HCT116 (cell line): Measurements from ENCODE around the gene ITGA2B. TPM values are rescaled to one million over a fixed set of nuclear protein-coding genes. Genes with fewer than 3 reads are reported as not detected.
"Not testable (repeated sequence)": the region's sequence is repeated elsewhere in the genome, so short reads cannot be mapped to it uniquely, and the experiment has no call there.

Source experiments
- ATAC-seq: fragments of 200-7000 bp; cut with Tn5 transposase; 2 replicates; pipeline ENCODE4 v1.9.1; 2020; ENCODE audit warnings: mild to moderate bottlenecking, moderate library complexity
- BruUV-seq: library from RNA; stranded (reverse); fragments of 400-500 nt; replicated peaks from 2 replicates; lab custom pipeline; 2021; lab: Mats Ljungman, UMichigan
- CTCF ChIA-PET: fragments of 300-600 bp; sonication (Branson Sonifier 250); formaldehyde crosslinking; loops from one replicate; lab custom pipeline; 2021; ENCODE audit warnings: antibody characterized with exemption; lab: Charles Lee
- POLR2A ChIA-PET: fragments of 300-600, 350-600 bp; sonication (Branson Sonifier 250); formaldehyde crosslinking; loops from one replicate; lab custom pipeline; 2021; ENCODE audit warnings: antibody characterized with exemption; lab: Charles Lee
- RAD21 ChIA-PET, 2 experiments: fragments of 300-600 bp; sonication (Branson Sonifier 250); formaldehyde crosslinking; loops; one replicate each; lab custom pipeline; 2023; ENCODE audit warnings: low total read pairs in 2 of 2; ENCODE audit not compliant: uncharacterized antibody in 2 of 2, unreplicated experiment in 2 of 2, low non-redundant PET in 1 of 2; lab: Charles Lee
- DNase-seq: peaks from one replicate; pipeline ENCODE4 v3.0.0-alpha.2; 2010; ENCODE audit warnings: low read depth, low spot score
- H2AFZ ChIP-seq: fragments of 200-600 bp; shearing (Covaris generic), sonication (generic); 2 replicates; pipeline ENCODE4 v1.6.1; 2017; ENCODE audit warnings: low read depth, mixed run types, mixed read lengths, antibody characterized with exemption, low read length; ENCODE audit not compliant: poor library complexity, severe bottlenecking
- H3K27ac ChIP-seq: 2 replicates; pipeline ENCODE4 v1.5.1; 2012; ENCODE audit warnings: low read depth, low read length
- H3K27me3 ChIP-seq: fragments of 200-600 bp; sonication (generic); 2 replicates; pipeline ENCODE4 v1.6.1; 2016; ENCODE audit warnings: mixed run types, low read length, mixed read lengths; ENCODE audit not compliant: insufficient read depth
- H3K36me3 ChIP-seq, 2 experiments: fragments of 200-500 bp in 1 of 2; fragments of 200-600 bp in 1 of 2; sonication (Bioruptor generic) in 1 of 2; sonication (generic) in 1 of 2; 2 replicates each; pipeline versions ENCODE4 v1.5.1 to v1.6.1; 2014 to 2016; ENCODE audit warnings: low read length in 2 of 2, inconsistent platforms in 1 of 2, mixed read lengths in 1 of 2, mixed run types in 1 of 2; ENCODE audit not compliant: insufficient read depth in 2 of 2, control insufficient read depth in 1 of 2
- H3K4me1 ChIP-seq, 2 experiments: fragments of 200-600 bp in 1 of 2; sonication (generic) in 1 of 2; 2 replicates each; pipeline versions ENCODE4 v1.5.1 to v1.6.1; 2012 to 2017; ENCODE audit warnings: low read length in 2 of 2, inconsistent platforms in 1 of 2, mild to moderate bottlenecking in 1 of 2, mixed read lengths in 1 of 2, mixed run types in 1 of 2, moderate library complexity in 1 of 2; ENCODE audit not compliant: insufficient read depth in 2 of 2, control insufficient read depth in 1 of 2
- H3K4me2 ChIP-seq: fragments of 200-600 bp; sonication (generic); 2 replicates; pipeline ENCODE4 v1.6.1; 2017; ENCODE audit warnings: mixed run types, low read length, mixed read lengths
- H3K4me3 ChIP-seq, 2 experiments: fragments of 200-600 bp in 1 of 2; sonication (generic) in 1 of 2; replicated peaks in 1 of 2; 2 replicates each; pipeline ENCODE4 v1.5.1; 2011 to 2016; ENCODE audit warnings: low read length in 2 of 2, control low read depth in 1 of 2, low read depth in 1 of 2, mild to moderate bottlenecking in 1 of 2, mixed read lengths in 1 of 2, mixed run types in 1 of 2
- H3K79me2 ChIP-seq: fragments of 200-600 bp; sonication (generic); 2 replicates; pipeline ENCODE4 v1.6.1; 2017; ENCODE audit warnings: mild to moderate bottlenecking, mixed run types, low read length, moderate library complexity, mixed read lengths; ENCODE audit not compliant: insufficient read depth
- H3K9ac ChIP-seq: fragments of 200-600 bp; sonication (generic); 2 replicates; pipeline ENCODE4 v1.6.1; 2016; ENCODE audit warnings: low read length, mixed read lengths
- H3K9me2 ChIP-seq: fragments of 200-600 bp; sonication (generic), shearing (Covaris generic); 2 replicates; pipeline ENCODE4 v1.6.1; 2017; ENCODE audit warnings: mixed run types, mild to moderate bottlenecking, moderate library complexity; ENCODE audit not compliant: insufficient read depth
- H3K9me3 ChIP-seq, 2 experiments: fragments of 200-500 bp in 1 of 2; fragments of 200-600 bp in 1 of 2; sonication (Bioruptor generic) in 1 of 2; sonication (generic) in 1 of 2; 2 replicates each; pipeline ENCODE4 v1.6.1; 2014 to 2017; ENCODE audit warnings: low read length in 2 of 2, mixed read lengths in 2 of 2, inconsistent platforms in 1 of 2, low read depth in 1 of 2, mild to moderate bottlenecking in 1 of 2, mixed run types in 1 of 2, moderate library complexity in 1 of 2; ENCODE audit not compliant: control insufficient read depth in 1 of 2, insufficient read depth in 1 of 2
- H4K20me1 ChIP-seq: fragments of 200-600 bp; sonication (generic), shearing (Covaris generic); 2 replicates; pipeline ENCODE4 v1.6.1; 2017; ENCODE audit warnings: mixed run types, mild to moderate bottlenecking, moderate library complexity; ENCODE audit not compliant: insufficient read depth
- ATF3 ChIP-seq: IDR thresholded peaks from 2 replicates; pipeline ENCODE4 v1.6.1; 2012
- CBX3 ChIP-seq: IDR thresholded peaks from 2 replicates; pipeline ENCODE4 v1.6.1; 2012; ENCODE audit warnings: low read depth
- CEBPB ChIP-seq: IDR thresholded peaks from 2 replicates; pipeline ENCODE4 v1.6.1; 2012; ENCODE audit warnings: low read depth
- CTCF ChIP-seq, 3 experiments: fragments of 200-600 bp in 1 of 3; sonication (generic) in 1 of 3; IDR thresholded peaks in 2 of 3; conservative IDR thresholded peaks in 1 of 3; 2 replicates each; pipeline ENCODE4 v1.5.1; 2012 to 2017; ENCODE audit warnings: low read depth in 2 of 3, low read length in 2 of 3, antibody characterized with exemption in 1 of 3, borderline replicate concordance in 1 of 3, control low read depth in 1 of 3, mild to moderate bottlenecking in 1 of 3, mixed read lengths in 1 of 3, mixed run types in 1 of 3, moderate library complexity in 1 of 3; ENCODE audit not compliant: insufficient read depth in 1 of 3
- ELF1 ChIP-seq: IDR thresholded peaks from 2 replicates; pipeline ENCODE4 v1.6.1; 2012; ENCODE audit warnings: low read depth, borderline replicate concordance
- EZH2 ChIP-seq: fragments of 200-600 bp; sonication (generic); IDR thresholded peaks from 2 replicates; pipeline ENCODE4 v1.6.1; 2017; ENCODE audit warnings: antibody characterized with exemption, mixed run types
- EZH2phosphoT487 ChIP-seq: fragments of 200-600 bp; IDR thresholded peaks from 2 replicates; pipeline ENCODE4 v1.6.1; 2018; ENCODE audit warnings: antibody characterized with exemption, borderline replicate concordance
- POLR2A ChIP-seq: IDR thresholded peaks from 2 replicates; pipeline ENCODE4 v1.7.0; 2011; ENCODE audit warnings: borderline replicate concordance; ENCODE audit not compliant: insufficient read depth, insufficient read length; ENCODE audit errors: extremely low read depth
- POLR2AphosphoS5 ChIP-seq: IDR thresholded peaks from 2 replicates; pipeline ENCODE4 v1.6.1; 2011; ENCODE audit warnings: mild to moderate bottlenecking, low read depth, low read length, moderate library complexity
- RAD21 ChIP-seq: IDR thresholded peaks from 2 replicates; pipeline ENCODE4 v1.6.1; 2012; ENCODE audit warnings: low read depth, mild to moderate bottlenecking
- SP1 ChIP-seq: IDR thresholded peaks from 2 replicates; pipeline ENCODE4 v1.6.1; 2012; ENCODE audit warnings: low read depth
- SRF ChIP-seq: IDR thresholded peaks from 2 replicates; pipeline ENCODE4 v1.6.1; 2012; ENCODE audit warnings: low read depth
- TCF7L2 ChIP-seq: IDR thresholded peaks from 2 replicates; pipeline ENCODE4 v1.7.0; 2011; ENCODE audit warnings: borderline replicate concordance, inconsistent platforms; ENCODE audit not compliant: insufficient read depth, insufficient read length; ENCODE audit errors: extremely low read depth
- YY1 ChIP-seq: IDR thresholded peaks from 2 replicates; pipeline ENCODE4 v1.6.1; 2011; ENCODE audit warnings: low read length, low read depth, moderate library complexity, mild to moderate bottlenecking; ENCODE audit not compliant: insufficient replicate concordance; ENCODE audit errors: extremely low read depth
- ZFX ChIP-seq: fragments of 450-650 bp; IDR thresholded peaks from 2 replicates; pipeline ENCODE4 v1.6.1; 2017
- ZNF274 ChIP-seq: fragments of 200-500 bp; sonication (Bioruptor generic); IDR thresholded peaks from 2 replicates; pipeline ENCODE4 v1.6.1; 2014; ENCODE audit warnings: mild to moderate bottlenecking, low read depth, low read length, inconsistent platforms
- intact Hi-C: fragments of 100-400 bp; cut with micrococcal nuclease; formaldehyde crosslinking; loops from 2 replicates; pipeline ENCODE4 v1.10.0; 2022
- total RNA-seq: library from RNA; stranded (reverse); gene quantifications from one replicate; pipeline ENCODE4 v1.2.1, GENCODE V29; 2021; ENCODE audit not compliant: unreplicated experiment
- TF ChIP-seq, protein P1 (sequence below): IDR thresholded peaks from 2 replicates; pipeline ENCODE4 v1.6.1; 2011; ENCODE audit warnings: mild to moderate bottlenecking, low read length, moderate library complexity; ENCODE audit not compliant: insufficient replicate concordance; ENCODE audit errors: extremely low read depth
- TF ChIP-seq, protein P2 (sequence below): IDR thresholded peaks from 2 replicates; pipeline ENCODE4 v1.6.1; 2012

ITGA2B gene
- total RNA-seq, 1 experiment from 2014 or later = 7.6 TPM

GRCh38 chr17:44394833-44395232, 5.4 kb upstream of the ITGA2B start:
- H3K4me2 ChIP-seq = no peak overlapping the region
- H3K36me3 ChIP-seq = peaks cover 7 to 18% of the 10 kb centered on the region in 2 experiments; a peak in 3 of 4 replicates
- H3K9me2 ChIP-seq = no peaks in the 10 kb centered on the region
- CTCF ChIA-PET = no interaction called here
- no peaks in the 10 kb centered on the region for H4K20me1 ChIP-seq
- no peaks in the 10 kb centered on the region for H3K9me3 ChIP-seq
- no peaks in the 10 kb centered on the region for H3K79me2 ChIP-seq
- DNase-seq = no peak
- no peak for TF ChIP-seq CTCF (IDR thresholded peaks at IDR 0.05 in 2 of 3, conservative IDR thresholded peaks at IDR 0.05 in 1 of 3; ENCODE audit: borderline replicate concordance in 1 of 3, insufficient read depth in 1 of 3, low read depth in 2 of 3, low read length in 2 of 3)
- TF ChIP-seq CBX3 = no peak
- TF ChIP-seq ZNF274 = no peak
- TF ChIP-seq POLR2AphosphoS5 = no peak
- no peak for TF ChIP-seq YY1
- no peak for TF ChIP-seq RAD21
- TF ChIP-seq, protein P1, sequence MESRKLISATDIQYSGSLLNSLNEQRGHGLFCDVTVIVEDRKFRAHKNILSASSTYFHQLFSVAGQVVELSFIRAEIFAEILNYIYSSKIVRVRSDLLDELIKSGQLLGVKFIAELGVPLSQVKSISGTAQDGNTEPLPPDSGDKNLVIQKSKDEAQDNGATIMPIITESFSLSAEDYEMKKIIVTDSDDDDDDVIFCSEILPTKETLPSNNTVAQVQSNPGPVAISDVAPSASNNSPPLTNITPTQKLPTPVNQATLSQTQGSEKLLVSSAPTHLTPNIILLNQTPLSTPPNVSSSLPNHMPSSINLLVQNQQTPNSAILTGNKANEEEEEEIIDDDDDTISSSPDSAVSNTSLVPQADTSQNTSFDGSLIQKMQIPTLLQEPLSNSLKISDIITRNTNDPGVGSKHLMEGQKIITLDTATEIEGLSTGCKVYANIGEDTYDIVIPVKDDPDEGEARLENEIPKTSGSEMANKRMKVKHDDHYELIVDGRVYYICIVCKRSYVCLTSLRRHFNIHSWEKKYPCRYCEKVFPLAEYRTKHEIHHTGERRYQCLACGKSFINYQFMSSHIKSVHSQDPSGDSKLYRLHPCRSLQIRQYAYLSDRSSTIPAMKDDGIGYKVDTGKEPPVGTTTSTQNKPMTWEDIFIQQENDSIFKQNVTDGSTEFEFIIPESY = no peak
- TF ChIP-seq CEBPB = no peak
- no peak for TF ChIP-seq EZH2
- TF ChIP-seq SP1 = no peak
- TF ChIP-seq TCF7L2 = no peak
- TF ChIP-seq, protein P2, sequence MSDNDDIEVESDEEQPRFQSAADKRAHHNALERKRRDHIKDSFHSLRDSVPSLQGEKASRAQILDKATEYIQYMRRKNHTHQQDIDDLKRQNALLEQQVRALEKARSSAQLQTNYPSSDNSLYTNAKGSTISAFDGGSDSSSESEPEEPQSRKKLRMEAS = no peak
- no peak for TF ChIP-seq ATF3
- TF ChIP-seq EZH2phosphoT487 = no peak
- no peak for TF ChIP-seq ZFX
- no peak for TF ChIP-seq ELF1
- TF ChIP-seq SRF = no peak
- TF ChIP-seq POLR2A = no peak
- TF ChIP-seq, all 23 proteins: peak for 0
- Histone ChIP-seq H3K9ac (no peak overlapping the region), H3K4me3 (no peak overlapping the region), H2AFZ (no peak overlapping the region), H3K27me3 (no peaks in the 10 kb centered on the region), H3K27ac (no peak overlapping the region), H3K4me1 (no peaks in the 10 kb centered on the region)
- RAD21 ChIA-PET = no interaction called here
- ATAC-seq = no peak
- POLR2A ChIA-PET = no interaction called here
- intact Hi-C loops = no loop called here
- no TSS peak for BruUV-seq

- H3K79me2 ChIP-seq, H3K4me1 ChIP-seq, CTCF ChIA-PET, H3K4me3 ChIP-seq, ATAC-seq, H2AFZ ChIP-seq, H3K9ac ChIP-seq, intact Hi-C loops, BruUV-seq, DNase-seq, H3K27me3 ChIP-seq, RAD21 ChIA-PET, H3K27ac ChIP-seq, H3K4me2 ChIP-seq, H3K9me2 ChIP-seq, H4K20me1 ChIP-seq, H3K9me3 ChIP-seq: not testable (repeated sequence)
- H3K36me3 ChIP-seq = peaks cover 3 to 11% of the 10 kb centered on the region in 2 experiments; a peak in 3 of 4 replicates
- POLR2A ChIA-PET = interaction anchor here (0.8 kb wide), 1 partner anchor 9 kb away, joined by 7 read pairs; no protein-coding TSS in a partner anchor
Measured at GRCh38 chr17:44394112-44394511, 4.7 kb upstream of the ITGA2B start.
